ENCODE measurements around the gene MGMT. TPM values are rescaled to one million over a fixed set of nuclear protein-coding genes. Genes with fewer than 3 reads are reported as not detected.

MGMT gene
- total and polyA plus RNA-seq, 2 experiments from 2014 or later, result 19.3 to 21.9 TPM

- Mint-ChIP-seq H3K9me3 (no peaks in the 10 kb centered on the region), H3K27ac (no peak overlapping the region), H3K4me3 (no peak overlapping the region), H3K27me3 (ENCODE audit: insufficient read depth, low read depth, poor library complexity) (no peaks in the 10 kb centered on the region), H3K4me1 (peaks cover 7% of the 10 kb centered on the region; the same call in 2 of the 3 replicates), H3K36me3 (ENCODE audit: low read depth) (no peaks in the 10 kb centered on the region)
- TF ChIP-seq, protein P1, sequence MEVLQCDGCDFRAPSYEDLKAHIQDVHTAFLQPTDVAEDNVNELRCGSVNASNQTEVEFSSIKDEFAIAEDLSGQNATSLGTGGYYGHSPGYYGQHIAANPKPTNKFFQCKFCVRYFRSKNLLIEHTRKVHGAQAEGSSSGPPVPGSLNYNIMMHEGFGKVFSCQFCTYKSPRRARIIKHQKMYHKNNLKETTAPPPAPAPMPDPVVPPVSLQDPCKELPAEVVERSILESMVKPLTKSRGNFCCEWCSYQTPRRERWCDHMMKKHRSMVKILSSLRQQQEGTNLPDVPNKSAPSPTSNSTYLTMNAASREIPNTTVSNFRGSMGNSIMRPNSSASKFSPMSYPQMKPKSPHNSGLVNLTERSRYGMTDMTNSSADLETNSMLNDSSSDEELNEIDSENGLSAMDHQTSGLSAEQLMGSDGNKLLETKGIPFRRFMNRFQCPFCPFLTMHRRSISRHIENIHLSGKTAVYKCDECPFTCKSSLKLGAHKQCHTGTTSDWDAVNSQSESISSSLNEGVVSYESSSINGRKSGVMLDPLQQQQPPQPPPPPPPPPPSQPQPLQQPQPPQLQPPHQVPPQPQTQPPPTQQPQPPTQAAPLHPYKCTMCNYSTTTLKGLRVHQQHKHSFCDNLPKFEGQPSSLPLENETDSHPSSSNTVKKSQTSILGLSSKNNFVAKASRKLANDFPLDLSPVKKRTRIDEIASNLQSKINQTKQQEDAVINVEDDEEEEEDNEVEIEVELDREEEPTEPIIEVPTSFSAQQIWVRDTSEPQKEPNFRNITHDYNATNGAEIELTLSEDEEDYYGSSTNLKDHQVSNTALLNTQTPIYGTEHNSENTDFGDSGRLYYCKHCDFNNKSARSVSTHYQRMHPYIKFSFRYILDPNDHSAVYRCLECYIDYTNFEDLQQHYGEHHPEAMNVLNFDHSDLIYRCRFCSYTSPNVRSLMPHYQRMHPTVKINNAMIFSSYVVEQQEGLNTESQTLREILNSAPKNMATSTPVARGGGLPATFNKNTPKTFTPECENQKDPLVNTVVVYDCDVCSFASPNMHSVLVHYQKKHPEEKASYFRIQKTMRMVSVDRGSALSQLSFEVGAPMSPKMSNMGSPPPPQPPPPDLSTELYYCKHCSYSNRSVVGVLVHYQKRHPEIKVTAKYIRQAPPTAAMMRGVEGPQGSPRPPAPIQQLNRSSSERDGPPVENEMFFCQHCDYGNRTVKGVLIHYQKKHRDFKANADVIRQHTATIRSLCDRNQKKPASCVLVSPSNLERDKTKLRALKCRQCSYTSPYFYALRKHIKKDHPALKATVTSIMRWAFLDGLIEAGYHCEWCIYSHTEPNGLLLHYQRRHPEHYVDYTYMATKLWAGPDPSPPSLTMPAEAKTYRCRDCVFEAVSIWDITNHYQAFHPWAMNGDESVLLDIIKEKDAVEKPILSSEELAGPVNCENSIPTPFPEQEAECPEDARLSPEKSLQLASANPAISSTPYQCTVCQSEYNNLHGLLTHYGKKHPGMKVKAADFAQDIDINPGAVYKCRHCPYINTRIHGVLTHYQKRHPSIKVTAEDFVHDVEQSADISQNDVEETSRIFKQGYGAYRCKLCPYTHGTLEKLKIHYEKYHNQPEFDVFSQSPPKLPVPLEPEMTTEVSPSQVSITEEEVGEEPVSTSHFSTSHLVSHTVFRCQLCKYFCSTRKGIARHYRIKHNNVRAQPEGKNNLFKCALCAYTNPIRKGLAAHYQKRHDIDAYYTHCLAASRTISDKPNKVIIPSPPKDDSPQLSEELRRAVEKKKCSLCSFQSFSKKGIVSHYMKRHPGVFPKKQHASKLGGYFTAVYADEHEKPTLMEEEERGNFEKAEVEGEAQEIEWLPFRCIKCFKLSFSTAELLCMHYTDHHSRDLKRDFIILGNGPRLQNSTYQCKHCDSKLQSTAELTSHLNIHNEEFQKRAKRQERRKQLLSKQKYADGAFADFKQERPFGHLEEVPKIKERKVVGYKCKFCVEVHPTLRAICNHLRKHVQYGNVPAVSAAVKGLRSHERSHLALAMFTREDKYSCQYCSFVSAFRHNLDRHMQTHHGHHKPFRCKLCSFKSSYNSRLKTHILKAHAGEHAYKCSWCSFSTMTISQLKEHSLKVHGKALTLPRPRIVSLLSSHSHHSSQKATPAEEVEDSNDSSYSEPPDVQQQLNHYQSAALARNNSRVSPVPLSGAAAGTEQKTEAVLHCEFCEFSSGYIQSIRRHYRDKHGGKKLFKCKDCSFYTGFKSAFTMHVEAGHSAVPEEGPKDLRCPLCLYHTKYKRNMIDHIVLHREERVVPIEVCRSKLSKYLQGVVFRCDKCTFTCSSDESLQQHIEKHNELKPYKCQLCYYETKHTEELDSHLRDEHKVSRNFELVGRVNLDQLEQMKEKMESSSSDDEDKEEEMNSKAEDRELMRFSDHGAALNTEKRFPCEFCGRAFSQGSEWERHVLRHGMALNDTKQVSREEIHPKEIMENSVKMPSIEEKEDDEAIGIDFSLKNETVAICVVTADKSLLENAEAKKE (CRISPR knock-in tag; IDR thresholded peaks at IDR 0.05), result no peak
- TF ChIP-seq STAT1 (IDR thresholded peaks at IDR 0.05; ENCODE audit: unreplicated experiment), result no peak
- no peak for TF ChIP-seq CTCF (conservative IDR thresholded peaks at IDR 0.05; ENCODE audit: low read depth in 2 of 2)
- no peak for TF ChIP-seq ZNF331 (CRISPR knock-in tag; IDR thresholded peaks at IDR 0.05; ENCODE audit: low read depth)
- no peak for TF ChIP-seq POLR2AphosphoS5 (IDR thresholded peaks at IDR 0.05; ENCODE audit: low read depth)
- no peaks in the 10 kb centered on the region for H3K4me1 ChIP-seq (ENCODE audit: insufficient read depth)
- H3K36me3 ChIP-seq (ENCODE audit: insufficient read depth), result no peaks in the 10 kb centered on the region
- DNase-seq (ENCODE audit: low spot score) (no peak), ATAC-seq (no peak)
- H3F3A ChIP-seq (replicated peaks; ENCODE audit: low read depth), result no peaks in the 10 kb centered on the region
- H2AFZ ChIP-seq, result no peak overlapping the region
- no peak overlapping the region for H3K4me2 ChIP-seq
- no peaks in the 10 kb centered on the region for H3K27me3 ChIP-seq (ENCODE audit: insufficient read depth)
- no peaks in the 10 kb centered on the region for H3K9me2 ChIP-seq (ENCODE audit: insufficient read depth)
- H3K27ac ChIP-seq (ENCODE audit: low read depth), result no peak overlapping the region
- no peaks in the 10 kb centered on the region for H3K79me2 ChIP-seq (replicated peaks; ENCODE audit: insufficient read depth)
- H4K20me1 ChIP-seq (replicated peaks; ENCODE audit: insufficient read depth), result no peaks in the 10 kb centered on the region
- no peak overlapping the region for H3K4me3 ChIP-seq
Observed at GRCh38 chr10:129765664-129766550, 298.9 kb downstream of the MGMT start.
